ENCODE data around the gene PRRT1.
A peak's percentile ranks its signal among the peaks of the same experiment; 100 is the strongest.
"Not testable (repeated sequence)": the region's sequence is repeated elsewhere in the genome, so short reads cannot be mapped to it uniquely, and the experiment has no call there.

Gene PRRT1

GRCh38 chr6:32120573-32121059 is 31.1 kb downstream of the PRRT1 start:
- DNase-seq (ENCODE audit: low read depth), result no peak

- DNase-seq (ENCODE audit: low read depth), result no peak
Observed at GRCh38 chr6:32118782-32119628, 32.7 kb downstream of the PRRT1 start.

GRCh38 chr6:32117461-32117860 is 34.3 kb downstream of the PRRT1 start:
- DNase-seq (ENCODE audit: low read depth), result no peak

- no peak for DNase-seq (ENCODE audit: low read depth)
Observed at GRCh38 chr6:32116674-32117073, 35.1 kb downstream of the PRRT1 start.

- no peak for DNase-seq (ENCODE audit: low read depth)
Observed at GRCh38 chr6:32115623-32116022, 36.1 kb downstream of the PRRT1 start.

- DNase-seq (ENCODE audit: low read depth), result peak; percentile 73
Observed at GRCh38 chr6:32114796-32115195, 36.9 kb downstream of the PRRT1 start.

GRCh38 chr6:32113386-32114352 is 38.1 kb downstream of the PRRT1 start:
- DNase-seq (ENCODE audit: low read depth), result peak; percentile 78

- no peak for DNase-seq (ENCODE audit: low read depth)
Observed at GRCh38 chr6:32112431-32112980, 39.2 kb downstream of the PRRT1 start.

GRCh38 chr6:32111424-32112066 is 40.2 kb downstream of the PRRT1 start:
- no peak for DNase-seq (ENCODE audit: low read depth)

- DNase-seq (ENCODE audit: low read depth), result no peak
Observed at GRCh38 chr6:32110632-32111031, 41.1 kb downstream of the PRRT1 start.

GRCh38 chr6:32109765-32110160 is 42.0 kb downstream of the PRRT1 start:
- no peak for DNase-seq (ENCODE audit: low read depth)

GRCh38 chr6:32109114-32109764 is 42.5 kb downstream of the PRRT1 start, which contains the start of gene TNXB:
TNXB (minus strand) TSS chr6:32109338; CDS start chr6:32098198, 11,140 bp downstream.
- DNase-seq (ENCODE audit: low read depth), result no peak

GRCh38 chr6:32108727-32109113 is 43.0 kb downstream of the PRRT1 start:
- DNase-seq (ENCODE audit: low read depth), result no peak

GRCh38 chr6:32108094-32108627 is 43.6 kb downstream of the PRRT1 start:
- no peak for DNase-seq (ENCODE audit: low read depth)

- no peak for DNase-seq (ENCODE audit: low read depth)
Observed at GRCh38 chr6:32107406-32107805, 44.3 kb downstream of the PRRT1 start.

GRCh38 chr6:32105433-32105832 is 46.3 kb downstream of the PRRT1 start:
- no peak for DNase-seq (ENCODE audit: low read depth)

GRCh38 chr6:32102255-32102654 is 49.5 kb downstream of the PRRT1 start:
- DNase-seq (ENCODE audit: low read depth), result no peak

- not testable (repeated sequence) for DNase-seq (ENCODE audit: low read depth)
Observed at GRCh38 chr6:32100251-32100650, 51.5 kb downstream of the PRRT1 start.
